Karpas-422 (cell line): ENCODE data around the gene ACVRL1. TPM values are rescaled to one million over a fixed set of nuclear protein-coding genes. Genes with fewer than 3 reads are reported as not detected.

Source experiments
- DNase-seq: peaks from one replicate; pipeline ENCODE4 v3.0.0-alpha.2; 2015
- H2AFZ ChIP-seq: fragments of 200-600 bp; sonication (generic); 2 replicates; pipeline ENCODE4 v1.6.1; 2014; ENCODE audit warnings: antibody characterized with exemption, low read length, mixed read lengths
- H3K27ac ChIP-seq: fragments of 200-600 bp; sonication (generic); 2 replicates; pipeline ENCODE4 v1.5.1; 2014; ENCODE audit warnings: mild to moderate bottlenecking, low read length, moderate library complexity
- H3K27me3 ChIP-seq: fragments of 200-600 bp; sonication (generic); 2 replicates; pipeline ENCODE4 v1.6.1; 2014; ENCODE audit warnings: low read length, mixed read lengths
- H3K36me3 ChIP-seq: fragments of 200-600 bp; sonication (generic); 2 replicates; pipeline ENCODE4 v1.6.1; 2014; ENCODE audit warnings: low read length, mixed read lengths; ENCODE audit not compliant: insufficient read depth
- H3K4me1 ChIP-seq: fragments of 200-600 bp; sonication (generic); 2 replicates; pipeline ENCODE4 v1.6.1; 2014; ENCODE audit warnings: mild to moderate bottlenecking, low read length, mixed read lengths
- H3K4me2 ChIP-seq: fragments of 200-600 bp; sonication (generic); 2 replicates; pipeline ENCODE4 v1.6.1; 2014; ENCODE audit warnings: low read length, low read depth, mild to moderate bottlenecking; ENCODE audit not compliant: poor library complexity, severe bottlenecking
- H3K4me3 ChIP-seq: fragments of 200-600 bp; sonication (generic); 2 replicates; pipeline ENCODE4 v1.5.1; 2014; ENCODE audit warnings: mild to moderate bottlenecking, antibody characterized with exemption, low read length, mixed read lengths
- H3K79me2 ChIP-seq: fragments of 200-600 bp; sonication (generic); 2 replicates; pipeline ENCODE4 v1.6.1; 2014; ENCODE audit warnings: mild to moderate bottlenecking, low read length, mixed read lengths
- H3K9ac ChIP-seq: fragments of 200-600 bp; sonication (generic); 2 replicates; pipeline ENCODE4 v1.6.0; 2014; ENCODE audit warnings: low read length
- H3K9me2 ChIP-seq: fragments of 200-600 bp; sonication (generic), shearing (Covaris generic); replicated peaks from 2 replicates; pipeline ENCODE4 v1.6.0; 2014; ENCODE audit warnings: mild to moderate bottlenecking, low read length, moderate library complexity; ENCODE audit not compliant: insufficient read depth
- H3K9me3 ChIP-seq: fragments of 300-700, 200-600 bp; sonication (generic); 2 replicates; pipeline ENCODE4 v1.6.1; 2014; ENCODE audit warnings: low read length, mixed read lengths
- H4K20me1 ChIP-seq: fragments of 200-600 bp; sonication (generic); 2 replicates; pipeline ENCODE4 v1.6.1; 2014; ENCODE audit warnings: mild to moderate bottlenecking, antibody characterized with exemption, low read length, low read depth; ENCODE audit not compliant: insufficient read depth
- total RNA-seq: library from RNA; depleted of rRNA; stranded (reverse); fragments of >200 nt; shearing (Covaris generic); gene quantifications from 2 replicates; pipeline ENCODE4 v1.2.3, GENCODE V29; 2014; ENCODE audit warnings: low replicate concordance

The ACVRL1 gene
- total RNA-seq, 1 experiment from 2014 or later, result not detected

GRCh38 chr12:51907856-51908425 lies 637 bp downstream of the ACVRL1 start:
- no peaks in the 10 kb centered on the region for H3K9me3 ChIP-seq
- H3K36me3 ChIP-seq, result no peaks in the 10 kb centered on the region
- no peak for DNase-seq
- no peak overlapping the region for H3K9ac ChIP-seq
- H3K79me2 ChIP-seq, result no peaks in the 10 kb centered on the region
- no peak overlapping the region for H3K27ac ChIP-seq
- H3K9me2 ChIP-seq, result no peaks in the 10 kb centered on the region
- H2AFZ ChIP-seq, result no peak overlapping the region
- H3K27me3 ChIP-seq, result no peaks in the 10 kb centered on the region
- H3K4me1 ChIP-seq, result no peaks in the 10 kb centered on the region
- no peak overlapping the region for H3K4me2 ChIP-seq
- no peaks in the 10 kb centered on the region for H4K20me1 ChIP-seq
- no peak overlapping the region for H3K4me3 ChIP-seq

GRCh38 chr12:51908876-51909592 lies 1.7 kb downstream of the ACVRL1 start:
- no peak for DNase-seq
- no peak overlapping the region for H3K4me3 ChIP-seq
- no peaks in the 10 kb centered on the region for H4K20me1 ChIP-seq
- H3K27me3 ChIP-seq, result no peaks in the 10 kb centered on the region
- H3K27ac ChIP-seq, result no peak overlapping the region
- H3K36me3 ChIP-seq, result no peaks in the 10 kb centered on the region
- no peaks in the 10 kb centered on the region for H3K9me2 ChIP-seq
- H2AFZ ChIP-seq, result no peak overlapping the region
- no peaks in the 10 kb centered on the region for H3K9me3 ChIP-seq
- H3K4me2 ChIP-seq, result no peak overlapping the region
- H3K79me2 ChIP-seq, result no peaks in the 10 kb centered on the region
- H3K4me1 ChIP-seq, result no peaks in the 10 kb centered on the region
- H3K9ac ChIP-seq, result no peak overlapping the region

- H3K36me3 ChIP-seq, result no peaks in the 10 kb centered on the region
- H2AFZ ChIP-seq, result no peak overlapping the region
- no peak overlapping the region for H3K4me3 ChIP-seq
- H3K9me3 ChIP-seq, result no peaks in the 10 kb centered on the region
- H3K4me2 ChIP-seq, result no peak overlapping the region
- no peaks in the 10 kb centered on the region for H4K20me1 ChIP-seq
- no peak overlapping the region for H3K27ac ChIP-seq
- DNase-seq, result no peak
- H3K4me1 ChIP-seq, result no peaks in the 10 kb centered on the region
- H3K79me2 ChIP-seq, result no peaks in the 10 kb centered on the region
- no peaks in the 10 kb centered on the region for H3K9me2 ChIP-seq
- H3K9ac ChIP-seq, result no peak overlapping the region
- H3K27me3 ChIP-seq, result no peaks in the 10 kb centered on the region
These were observed 2.9 kb downstream of the ACVRL1 start for GRCh38 chr12:51910168-51910567.

GRCh38 chr12:51910691-51911090 lies 3.4 kb downstream of the ACVRL1 start:
- Histone ChIP-seq H3K27me3 (no peaks in the 10 kb centered on the region), H3K9me2 (no peaks in the 10 kb centered on the region), H3K27ac (no peak overlapping the region), H3K4me2 (no peak overlapping the region), H2AFZ (no peak overlapping the region), H4K20me1 (no peaks in the 10 kb centered on the region), H3K9me3 (no peaks in the 10 kb centered on the region), H3K36me3 (no peaks in the 10 kb centered on the region), H3K9ac (no peak overlapping the region), H3K4me3 (no peak overlapping the region), H3K79me2 (no peaks in the 10 kb centered on the region), H3K4me1 (no peaks in the 10 kb centered on the region)
- no peak for DNase-seq

GRCh38 chr12:51911307-51911706 lies 4.0 kb downstream of the ACVRL1 start:
- Histone ChIP-seq H3K4me1 (no peaks in the 10 kb centered on the region), H3K4me3 (no peak overlapping the region), H3K79me2 (no peaks in the 10 kb centered on the region), H3K9ac (no peak overlapping the region), H3K27me3 (no peaks in the 10 kb centered on the region), H3K9me2 (no peaks in the 10 kb centered on the region), H3K9me3 (no peaks in the 10 kb centered on the region), H3K36me3 (no peaks in the 10 kb centered on the region), H2AFZ (no peak overlapping the region), H3K27ac (no peak overlapping the region), H4K20me1 (no peaks in the 10 kb centered on the region), H3K4me2 (no peak overlapping the region)
- no peak for DNase-seq

- H3K4me1 ChIP-seq, result no peaks in the 10 kb centered on the region
- H3K79me2 ChIP-seq, result no peaks in the 10 kb centered on the region
- H3K27me3 ChIP-seq, result no peaks in the 10 kb centered on the region
- DNase-seq, result no peak
- H4K20me1 ChIP-seq, result no peaks in the 10 kb centered on the region
- no peak overlapping the region for H3K4me3 ChIP-seq
- H3K9me2 ChIP-seq, result no peaks in the 10 kb centered on the region
- H3K9me3 ChIP-seq, result no peaks in the 10 kb centered on the region
- H3K36me3 ChIP-seq, result no peaks in the 10 kb centered on the region
- no peak overlapping the region for H3K9ac ChIP-seq
- no peak overlapping the region for H2AFZ ChIP-seq
- no peak overlapping the region for H3K27ac ChIP-seq
- no peak overlapping the region for H3K4me2 ChIP-seq
These were observed 4.7 kb downstream of the ACVRL1 start for GRCh38 chr12:51911788-51912711.

GRCh38 chr12:51913071-51914033 lies 6.0 kb downstream of the ACVRL1 start:
- H3K27me3 ChIP-seq, result no peaks in the 10 kb centered on the region
- H3K9me3 ChIP-seq, result no peaks in the 10 kb centered on the region
- no peaks in the 10 kb centered on the region for H4K20me1 ChIP-seq
- no peak overlapping the region for H2AFZ ChIP-seq
- no peaks in the 10 kb centered on the region for H3K36me3 ChIP-seq
- H3K9me2 ChIP-seq, result no peaks in the 10 kb centered on the region
- no peak overlapping the region for H3K4me3 ChIP-seq
- no peak overlapping the region for H3K4me2 ChIP-seq
- DNase-seq, result no peak
- H3K4me1 ChIP-seq, result no peaks in the 10 kb centered on the region
- no peak overlapping the region for H3K9ac ChIP-seq
- no peaks in the 10 kb centered on the region for H3K79me2 ChIP-seq
- H3K27ac ChIP-seq, result no peak overlapping the region
